BE2C (cell line): ENCODE measurements around the gene UQCR10.

Source experiments
- DNase-seq: peaks from one replicate; pipeline ENCODE4 v3.0.0-alpha.2; 2020
- H3K27me3 ChIP-seq: fragments of 250-450 bp; sonication (Bioruptor Pico); 2 replicates; pipeline ENCODE4 v1.5.1; 2020; ENCODE audit warnings: mild to moderate bottlenecking
- H3K36me3 ChIP-seq: fragments of 250-450 bp; sonication (Bioruptor Pico); 2 replicates; pipeline ENCODE4 v1.5.1; 2020; ENCODE audit warnings: mild to moderate bottlenecking
- H3K4me1 ChIP-seq: fragments of 250-450 bp; sonication (Bioruptor Pico); 2 replicates; pipeline ENCODE4 v1.5.1; 2020
- H3K4me3 ChIP-seq: 2 replicates; pipeline ENCODE4 v1.5.1; 2011; ENCODE audit warnings: low read depth, low read length
- H3K9me3 ChIP-seq: fragments of 250-450 bp; sonication (Bioruptor Pico); 2 replicates; pipeline ENCODE4 v1.5.1; 2020
- CTCF ChIP-seq: IDR thresholded peaks from 2 replicates; pipeline ENCODE4 v1.5.1; 2012; ENCODE audit warnings: mild to moderate bottlenecking, low read depth, low read length

Gene UQCR10

DNA sequence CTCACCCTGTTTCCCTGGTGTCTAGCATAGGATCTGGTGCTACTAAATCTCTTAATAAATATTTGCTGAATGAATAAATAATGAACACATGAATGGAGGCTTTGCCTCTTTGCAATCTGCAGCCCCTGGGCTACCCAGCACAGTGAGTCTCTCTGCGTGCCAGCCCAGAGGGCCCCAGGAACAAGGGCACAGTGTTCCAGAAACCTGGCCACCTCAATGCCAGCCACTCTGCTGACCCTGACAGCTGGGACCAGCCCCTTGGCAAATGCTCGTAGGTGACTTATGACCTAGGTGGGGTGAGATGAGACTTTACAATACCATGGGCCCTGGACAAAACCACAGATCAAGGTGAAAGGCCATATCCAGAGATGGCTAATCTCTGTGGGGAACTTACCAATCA lies 31.6 kb downstream of the UQCR10 start:
- H3K27me3 ChIP-seq, result no peaks in the 10 kb centered on the region
- H3K4me1 ChIP-seq, result peaks cover 16% of the 10 kb centered on the region
- H3K36me3 ChIP-seq, result peaks cover 48% of the 10 kb centered on the region
- H3K4me3 ChIP-seq, result no peak overlapping the region
- no peak for TF ChIP-seq CTCF
- no peak for DNase-seq
- H3K9me3 ChIP-seq, result no peaks in the 10 kb centered on the region

DNA sequence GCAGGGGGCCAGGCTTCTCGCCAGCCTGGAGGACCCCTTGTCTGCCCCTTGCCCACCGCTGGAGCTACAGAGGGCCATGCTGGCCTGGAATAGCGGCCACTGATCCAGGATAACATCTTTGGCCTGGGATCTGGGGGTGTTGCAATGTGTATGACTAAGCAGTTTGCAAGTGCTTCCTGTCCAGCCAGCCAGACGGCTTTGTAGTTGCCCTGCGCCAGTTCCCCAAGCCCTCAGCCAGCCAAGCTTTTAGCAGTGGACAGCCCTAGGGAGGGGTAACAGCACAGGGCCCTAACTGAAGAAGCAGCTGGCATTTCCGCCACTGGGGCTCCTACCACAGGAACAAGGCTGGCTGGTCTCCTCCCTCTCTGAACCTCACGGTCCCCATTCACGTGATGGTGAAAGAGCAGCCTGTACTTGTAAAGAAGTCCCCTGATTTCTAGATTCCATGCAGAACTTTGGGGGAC lies 32.1 kb downstream of the UQCR10 start:
- DNase-seq, result peak; percentile 78
- Histone ChIP-seq H3K4me1 (peaks cover 16% of the 10 kb centered on the region), H3K36me3 (peaks cover 53% of the 10 kb centered on the region), H3K9me3 (no peaks in the 10 kb centered on the region), H3K27me3 (no peaks in the 10 kb centered on the region), H3K4me3 (no peak overlapping the region)
- 0 out of 2 replicates have a peak, but pooled peaks have one; percentile 3 for TF ChIP-seq CTCF

DNA sequence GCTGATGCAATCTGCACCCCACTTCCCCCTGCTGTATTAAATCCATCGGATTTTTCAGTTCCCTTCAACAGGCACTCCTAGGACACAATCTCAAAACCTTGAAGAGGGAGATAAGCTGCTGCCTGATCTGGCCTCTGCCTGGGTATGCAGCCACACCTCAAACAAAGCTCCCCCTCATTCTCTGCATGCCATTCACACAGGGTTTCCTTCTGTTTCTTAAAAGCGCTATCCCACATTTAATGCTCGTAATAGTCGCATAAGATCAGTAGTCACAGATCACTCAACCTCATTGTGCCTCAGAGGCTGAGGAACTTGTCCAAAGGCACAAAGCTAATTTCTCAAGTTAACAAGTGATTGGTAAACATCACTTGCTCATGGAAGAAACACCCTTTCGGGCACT lies 34.0 kb downstream of the UQCR10 start:
- H3K36me3 ChIP-seq, result peaks cover 69% of the 10 kb centered on the region
- DNase-seq, result no peak
- TF ChIP-seq CTCF, result no peak

DNA sequence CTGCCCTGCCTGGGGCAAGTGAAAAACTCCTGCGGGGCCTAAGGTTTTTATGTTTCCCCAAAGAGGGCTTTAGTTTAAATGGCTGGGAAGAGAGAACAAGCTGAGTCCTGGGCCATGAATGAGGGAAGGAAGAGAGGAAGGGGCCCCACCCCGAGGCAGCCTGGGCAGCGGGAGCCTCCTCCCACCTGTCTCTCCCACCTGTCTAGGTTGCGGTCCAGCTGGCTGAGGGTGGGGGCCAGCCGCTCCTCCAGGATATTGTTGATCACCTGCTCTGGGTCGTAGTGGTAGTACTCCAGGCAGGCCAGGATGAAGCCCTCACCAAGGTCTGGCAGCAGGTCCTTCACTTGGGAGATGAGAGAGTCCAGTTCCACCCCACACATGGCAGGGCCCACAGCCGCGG lies 34.6 kb downstream of the UQCR10 start:
- no peak for TF ChIP-seq CTCF
- Histone ChIP-seq H3K27me3 (no peaks in the 10 kb centered on the region), H3K36me3 (peaks cover 70% of the 10 kb centered on the region), H3K4me1 (peaks cover 16% of the 10 kb centered on the region), H3K9me3 (no peaks in the 10 kb centered on the region), H3K4me3 (no peak overlapping the region)
- DNase-seq, result no peak

More for the DNA sequence above, 34.0 kb downstream of the UQCR10 start:
- Histone ChIP-seq H3K4me3 (no peak overlapping the region), H3K27me3 (no peaks in the 10 kb centered on the region), H3K9me3 (no peaks in the 10 kb centered on the region), H3K4me1 (peaks cover 16% of the 10 kb centered on the region)

DNA sequence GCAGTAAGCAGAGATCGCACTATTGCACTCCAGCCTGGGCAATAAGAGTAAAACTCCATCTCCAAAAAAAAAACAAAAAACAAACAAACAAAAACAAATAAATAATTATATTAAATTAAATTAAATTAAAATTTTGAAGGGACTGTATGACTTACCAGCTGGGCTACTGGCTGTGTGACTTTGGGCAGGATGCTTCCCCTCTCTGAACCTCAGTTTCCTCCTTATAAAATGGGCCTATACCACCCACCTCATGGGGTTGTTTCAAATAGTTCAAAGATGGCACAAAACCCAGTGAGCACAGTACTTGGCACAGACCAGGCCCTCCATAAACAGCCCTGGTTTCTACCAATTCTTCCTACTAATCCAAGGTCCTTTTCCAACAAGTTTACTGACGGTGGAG lies 36.0 kb downstream of the UQCR10 start:
- Histone ChIP-seq H3K4me1 (peaks cover 16% of the 10 kb centered on the region), H3K27me3 (no peaks in the 10 kb centered on the region), H3K36me3 (peaks cover 78% of the 10 kb centered on the region), H3K9me3 (no peaks in the 10 kb centered on the region), H3K4me3 (no peak overlapping the region)
- no peak for TF ChIP-seq CTCF
- DNase-seq, result no peak

- Histone ChIP-seq H3K27me3 (no peaks in the 10 kb centered on the region), H3K4me1 (no peaks in the 10 kb centered on the region), H3K4me3 (no peak overlapping the region), H3K36me3 (peaks cover 71% of the 10 kb centered on the region), H3K9me3 (no peaks in the 10 kb centered on the region)
- TF ChIP-seq CTCF, result no peak
- no peak for DNase-seq
These were observed 37.8 kb downstream of the UQCR10 start for GRCh38 chr22:29804985-29805384.
